HFFc6 (cell line): ENCODE results near the gene TRIM29. TPM values are rescaled to one million over a fixed set of nuclear protein-coding genes. Genes with fewer than 3 reads are reported as not detected.

Experiments
- DNase-seq: peaks from one replicate; pipeline ENCODE4 v3.0.0-alpha.2; 2018
- H3K27ac Mint-ChIP-seq: 2 replicates; pipeline ENCODE4 v1.8.0; 2020; ENCODE audit warnings: mild to moderate bottlenecking, mixed read lengths
- H3K27me3 Mint-ChIP-seq: 2 replicates; pipeline ENCODE4 v1.8.0; 2021; ENCODE audit warnings: mild to moderate bottlenecking, moderate library complexity, mixed read lengths; ENCODE audit not compliant: insufficient read depth
- H3K36me3 Mint-ChIP-seq: 2 replicates; pipeline ENCODE4 v1.8.0; 2021; ENCODE audit warnings: low read depth, mixed read lengths
- H3K4me1 Mint-ChIP-seq: 2 replicates; pipeline ENCODE4 v1.8.0; 2020; ENCODE audit warnings: low read depth, mixed read lengths
- H3K4me3 Mint-ChIP-seq: 2 replicates; pipeline ENCODE4 v1.8.0; 2020; ENCODE audit warnings: mild to moderate bottlenecking, moderate library complexity, mixed read lengths
- H3K9me3 Mint-ChIP-seq: 2 replicates; pipeline ENCODE4 v1.8.0; 2020; ENCODE audit warnings: mild to moderate bottlenecking, mixed read lengths
- CTCF ChIP-seq: fragments of 200-600 bp; sonication (generic); IDR thresholded peaks from 2 replicates; pipeline ENCODE4 v1.5.0; 2021; ENCODE audit warnings: antibody characterized with exemption, mild to moderate bottlenecking
- total RNA-seq, 6 experiments: library from RNA; stranded (reverse); fragmentation: NEBNext Ultra II Directional; extraction: Animal tissue kit (Norgen Biotek cat#: 25700); gene quantifications; 2 replicates in 1 of 6; 3 replicates in 5 of 6; pipeline ENCODE4 v1.2.3, GENCODE V29; 2021

The TRIM29 gene
- total RNA-seq, 6 experiments from 2014 or later, result 1.5 to 3.2 (median 3.1) TPM

DNA sequence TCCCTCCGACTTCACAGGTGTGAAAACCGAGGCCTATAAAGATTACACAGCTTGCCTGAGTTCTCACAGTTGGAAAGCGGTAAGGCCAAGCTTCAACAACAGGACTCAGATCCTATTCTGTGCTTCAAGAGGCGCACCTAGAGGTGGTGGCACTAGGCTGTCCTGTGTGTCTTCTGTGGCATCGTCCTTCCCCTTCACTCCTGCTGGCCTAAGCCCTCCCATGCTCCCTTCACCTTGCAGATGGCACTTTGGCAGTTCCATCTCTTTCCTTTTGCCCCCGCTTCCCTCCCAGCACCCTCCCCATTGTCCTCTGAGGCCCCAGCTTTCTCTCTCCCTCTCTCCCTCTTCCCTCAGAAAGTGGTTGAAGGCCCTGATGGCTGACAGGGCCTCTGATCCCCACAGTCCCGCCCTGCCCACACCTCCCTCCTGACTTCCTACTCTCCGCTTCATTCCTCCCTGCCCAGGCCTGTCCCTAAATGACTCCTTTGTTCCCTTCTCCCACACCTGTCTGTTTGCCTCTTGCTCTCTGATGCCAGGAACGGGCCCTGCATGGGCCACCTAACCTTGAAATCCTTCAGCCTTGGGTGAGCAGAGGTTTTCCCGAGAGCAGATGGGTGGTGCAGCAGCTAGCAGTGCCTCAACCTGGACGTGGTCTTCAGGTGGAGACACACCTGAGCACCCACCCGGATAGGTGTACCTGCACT lies 5.8 kb downstream of the TRIM29 start:
- Mint-ChIP-seq H3K27me3 (peaks cover 44% of the 10 kb centered on the region), H3K4me3 (no peak overlapping the region), H3K4me1 (peaks cover 24% of the 10 kb centered on the region), H3K27ac (no peak overlapping the region), H3K36me3 (no peaks in the 10 kb centered on the region), H3K9me3 (no peaks in the 10 kb centered on the region)
- no peak for DNase-seq
- no peak for TF ChIP-seq CTCF

DNA sequence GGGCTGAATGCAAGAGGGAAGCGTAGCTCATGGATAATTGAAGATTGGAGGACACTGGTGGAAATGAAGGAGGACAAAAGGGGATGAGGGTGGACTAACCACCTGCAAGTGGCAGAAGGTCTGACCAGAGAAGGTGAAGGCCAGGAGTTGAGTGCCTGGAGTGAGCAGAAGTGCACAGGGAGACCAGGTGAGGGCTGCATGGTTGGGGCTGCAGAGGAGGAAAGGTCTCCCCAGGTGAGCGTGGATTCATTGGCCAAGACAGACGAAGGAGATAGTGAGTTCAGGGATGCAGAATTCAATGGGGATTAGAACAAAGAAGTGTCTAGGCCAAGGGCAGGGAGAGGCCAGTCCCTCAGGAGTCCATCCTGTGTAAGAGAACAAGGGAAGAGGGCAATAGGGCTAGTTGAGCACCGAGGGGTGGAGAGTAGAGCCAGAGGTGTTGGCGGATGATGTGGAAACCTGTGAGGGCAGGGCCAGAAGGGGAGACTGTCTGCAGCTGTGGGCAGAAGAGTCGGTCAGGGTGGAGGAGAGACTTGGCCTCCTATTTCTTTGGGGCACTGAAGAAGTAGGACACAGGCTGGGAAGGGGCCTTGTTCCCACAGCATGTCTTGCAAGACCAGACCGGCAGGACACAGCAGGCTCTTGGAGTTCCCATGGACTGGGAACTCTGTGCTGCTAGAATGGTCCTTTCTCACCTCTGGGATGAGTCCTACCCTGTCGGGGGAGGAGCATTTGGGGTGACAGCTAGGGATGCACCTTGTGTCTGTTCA lies 6.7 kb downstream of the TRIM29 start:
- Mint-ChIP-seq H3K4me3 (no peak overlapping the region), H3K4me1 (peaks cover 24% of the 10 kb centered on the region), H3K36me3 (no peaks in the 10 kb centered on the region), H3K27me3 (peaks cover 36% of the 10 kb centered on the region), H3K27ac (no peak overlapping the region), H3K9me3 (no peaks in the 10 kb centered on the region)
- TF ChIP-seq CTCF, result no peak
- DNase-seq, result no peak

GRCh38 chr11:120130176-120130980 lies 7.5 kb downstream of the TRIM29 start:
- no peak overlapping the region for H3K4me3 Mint-ChIP-seq
- peaks cover 29% of the 10 kb centered on the region for H3K27me3 Mint-ChIP-seq
- no peak overlapping the region for H3K27ac Mint-ChIP-seq
- no peaks in the 10 kb centered on the region for H3K9me3 Mint-ChIP-seq
- no peaks in the 10 kb centered on the region for H3K36me3 Mint-ChIP-seq
- no peak for TF ChIP-seq CTCF
- peaks cover 24% of the 10 kb centered on the region for H3K4me1 Mint-ChIP-seq
- DNase-seq, result no peak

DNA sequence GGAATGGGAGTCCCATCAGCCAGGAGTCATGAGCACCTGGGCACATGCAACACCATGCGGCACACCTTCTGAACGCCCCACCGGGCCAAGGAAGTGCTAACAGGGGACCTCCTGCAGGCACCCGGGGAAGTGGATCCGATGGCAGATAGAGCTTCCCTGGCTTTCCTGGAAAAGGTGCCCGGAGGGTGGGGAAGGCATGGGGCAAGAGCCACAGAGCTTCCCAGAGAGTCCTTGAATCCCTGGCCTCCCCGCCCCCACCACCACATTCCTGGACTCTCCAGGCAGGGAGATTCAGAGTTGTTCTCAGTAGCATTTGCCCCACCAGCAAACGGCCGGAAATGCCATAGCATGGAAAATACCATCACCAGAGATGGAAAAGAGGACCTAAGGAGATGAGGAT lies 8.3 kb downstream of the TRIM29 start:
- Mint-ChIP-seq H3K27me3 (peaks cover 21% of the 10 kb centered on the region), H3K4me3 (no peak overlapping the region)

More for the DNA sequence above, 8.3 kb downstream of the TRIM29 start:
- Mint-ChIP-seq H3K27ac (no peak overlapping the region), H3K9me3 (no peaks in the 10 kb centered on the region), H3K4me1 (peaks cover 32% of the 10 kb centered on the region), H3K36me3 (no peaks in the 10 kb centered on the region)
- no peak for TF ChIP-seq CTCF
- no peak for DNase-seq
